ENCODE data around the gene ZNF780B.

- no peak for TF ChIP-seq HEYL (CRISPR knock-in tag; IDR thresholded peaks at IDR 0.05)
- no peak for TF ChIP-seq JUN (IDR thresholded peaks at IDR 0.05)
- no peak for TF ChIP-seq POLR2A (IDR thresholded peaks at IDR 0.05; ENCODE audit: low read length)
- no peak for TF ChIP-seq EP300 (IDR thresholded peaks at IDR 0.05)
- TF ChIP-seq CTCF (IDR thresholded peaks at IDR 0.05), result no peak
- TF ChIP-seq HOXA7 (CRISPR knock-in tag; IDR thresholded peaks at IDR 0.05), result peak; percentile 85; the same call in 1 of the 2 replicates
- TF ChIP-seq CEBPB (IDR thresholded peaks at IDR 0.05), result no peak
- TF ChIP-seq KDM1A (IDR thresholded peaks at IDR 0.05; ENCODE audit: low read depth), result no peak
- 0 out of 3 replicates have a peak, but pooled peaks have one; percentile 17 for TF ChIP-seq SMC3 (IDR thresholded peaks at IDR 0.05)
- TF ChIP-seq RNF2 (IDR thresholded peaks at IDR 0.05; ENCODE audit: borderline replicate concordance, low read depth), result no peak
- no peak for TF ChIP-seq HMGXB4 (CRISPR knock-in tag; IDR thresholded peaks at IDR 0.05; ENCODE audit: borderline replicate concordance)
- no peak for TF ChIP-seq CBX8 (IDR thresholded peaks at IDR 0.05)
- no peak for TF ChIP-seq RFX5 (IDR thresholded peaks at IDR 0.05)
- TF ChIP-seq CHD4 (IDR thresholded peaks at IDR 0.05; ENCODE audit: borderline replicate concordance), result peak; percentile 44; the same call in 1 of the 2 replicates
These were observed 59.7 kb downstream of the ZNF780B start for GRCh38 chr19:39996218-39996810.

Measured in A549 (cell line).